IPS-NIHi7 (cell line): ENCODE measurements around the gene MAPK8IP3.

Experiments
- DNase-seq: peaks from one replicate; pipeline ENCODE4 v3.0.0; 2012; ENCODE audit warnings: mixed read lengths; ENCODE audit errors: extremely low spot score

MAPK8IP3 gene

GRCh38 chr16:1705688-1706385, at the start of gene MAPK8IP3:
TSS of gene MAPK8IP3 (plus strand) at chr16:1706195. CDS start at chr16:1706340, 145 bp downstream.
- DNase-seq, result peak; percentile 98

GRCh38 chr16:1656808-1657617, 49.0 kb upstream of the MAPK8IP3 start:
- no peak for DNase-seq

GRCh38 chr16:1657841-1658240, 48.2 kb upstream of the MAPK8IP3 start:
- DNase-seq, result no peak

GRCh38 chr16:1659031-1659430, 47.0 kb upstream of the MAPK8IP3 start:
- DNase-seq, result no peak

- DNase-seq, result no peak
Observed at GRCh38 chr16:1661826-1662225, 44.2 kb upstream of the MAPK8IP3 start.

DNA sequence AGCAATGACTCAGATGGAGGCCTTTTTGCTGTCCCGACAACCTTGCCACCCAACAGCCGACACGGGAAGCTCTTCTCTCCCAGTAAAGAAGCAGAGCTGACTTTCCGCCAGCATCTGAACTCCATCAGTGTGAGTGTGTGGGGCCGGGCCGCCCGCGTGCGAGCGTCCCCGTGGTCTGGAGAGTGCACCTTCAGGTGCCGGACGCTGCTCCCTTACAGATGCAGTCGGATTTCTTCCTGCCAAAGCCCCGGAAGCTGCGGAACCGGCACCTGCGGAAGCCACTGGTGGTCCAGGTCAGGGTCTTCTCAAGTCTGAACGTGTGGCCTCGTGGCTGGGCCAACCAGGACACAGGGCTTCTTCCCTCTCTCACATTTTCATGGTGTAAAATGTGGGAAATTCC, 43.5 kb upstream of the MAPK8IP3 start:
- DNase-seq, result no peak

GRCh38 chr16:1665829-1666228, 40.2 kb upstream of the MAPK8IP3 start:
- no peak for DNase-seq

DNA sequence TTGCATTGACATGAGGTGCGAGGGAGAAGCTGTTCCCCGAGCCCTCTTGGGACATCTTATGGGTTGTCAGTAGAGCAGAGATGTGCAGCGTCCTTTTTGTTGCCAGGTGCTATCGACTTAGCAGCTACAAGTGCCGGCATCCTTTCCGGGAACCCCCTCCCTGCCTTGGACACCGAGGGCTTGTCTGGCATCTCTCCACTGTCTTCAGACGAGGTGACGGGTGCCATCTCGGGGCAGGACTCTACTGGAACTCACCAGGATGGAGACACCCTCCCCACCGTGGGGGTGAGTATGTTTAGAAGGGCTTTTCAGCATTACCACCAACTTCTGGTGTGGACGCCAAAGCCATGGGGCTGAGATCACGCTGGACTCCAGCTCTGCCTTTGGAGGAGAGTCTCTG, 39.7 kb upstream of the MAPK8IP3 start:
- DNase-seq, result no peak

GRCh38 chr16:1667271-1667670, 38.7 kb upstream of the MAPK8IP3 start:
- DNase-seq, result no peak

DNA sequence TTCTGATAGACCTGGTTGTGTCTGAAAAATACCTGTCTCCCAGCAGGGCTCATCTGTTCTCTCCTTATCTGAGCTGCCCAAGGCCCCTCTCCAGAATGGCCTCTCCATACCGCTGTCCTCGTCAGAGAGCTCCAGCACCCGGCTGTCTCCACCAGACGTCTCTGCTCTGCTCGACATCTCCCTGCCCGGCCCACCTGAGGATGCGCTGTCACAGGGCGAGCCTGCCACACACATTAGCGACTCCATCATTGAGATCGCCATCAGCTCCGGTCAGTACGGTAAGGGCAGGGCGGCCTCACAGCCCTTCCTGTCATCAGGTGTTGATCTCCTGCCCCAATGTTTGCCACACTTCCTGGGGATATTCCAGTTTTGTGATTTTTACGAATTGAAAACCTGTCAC, 38.1 kb upstream of the MAPK8IP3 start:
- DNase-seq, result no peak

- DNase-seq, result no peak
Observed at GRCh38 chr16:1668612-1669319, 37.2 kb upstream of the MAPK8IP3 start.

DNA sequence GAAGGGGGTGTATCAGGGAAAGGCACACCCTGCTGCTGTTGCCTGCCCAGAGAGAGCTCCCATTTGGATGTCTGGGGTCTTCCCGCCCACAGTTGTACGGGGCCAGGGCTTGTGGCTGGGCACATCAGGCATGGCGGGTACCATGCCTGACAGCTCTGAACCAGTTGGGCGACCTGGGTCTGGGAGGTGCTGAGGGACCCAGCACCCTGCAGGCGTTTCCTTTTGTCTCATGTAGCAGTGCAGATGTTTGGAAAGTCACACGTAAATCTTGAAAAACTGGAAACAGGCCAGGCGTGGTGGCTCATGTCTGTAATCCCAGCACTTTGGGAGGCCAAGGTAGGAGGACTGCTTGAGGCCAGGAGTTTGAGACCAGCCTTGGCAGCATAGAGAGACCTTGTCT, 36.3 kb upstream of the MAPK8IP3 start:
- DNase-seq, result no peak

DNA sequence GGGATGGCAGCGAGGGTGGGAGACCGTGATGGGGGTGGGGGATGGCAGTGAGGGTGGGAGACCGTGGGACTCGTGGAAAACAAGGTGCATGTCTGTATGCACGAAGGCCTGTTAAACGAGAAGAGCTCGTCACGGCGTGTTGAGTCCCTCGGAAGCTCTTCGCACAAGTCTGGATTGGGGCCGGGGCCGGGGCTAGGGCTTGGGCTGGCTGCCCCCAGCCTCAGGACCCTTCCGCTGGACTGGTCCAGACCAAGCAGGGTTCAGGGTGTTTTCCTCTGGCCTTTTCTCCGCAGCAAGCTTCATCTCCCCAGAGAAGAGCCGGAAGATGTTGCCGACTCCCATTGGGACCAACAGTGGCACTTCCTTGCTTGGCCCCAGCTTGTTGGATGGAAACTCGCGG, 35.6 kb upstream of the MAPK8IP3 start:
- no peak for DNase-seq

DNA sequence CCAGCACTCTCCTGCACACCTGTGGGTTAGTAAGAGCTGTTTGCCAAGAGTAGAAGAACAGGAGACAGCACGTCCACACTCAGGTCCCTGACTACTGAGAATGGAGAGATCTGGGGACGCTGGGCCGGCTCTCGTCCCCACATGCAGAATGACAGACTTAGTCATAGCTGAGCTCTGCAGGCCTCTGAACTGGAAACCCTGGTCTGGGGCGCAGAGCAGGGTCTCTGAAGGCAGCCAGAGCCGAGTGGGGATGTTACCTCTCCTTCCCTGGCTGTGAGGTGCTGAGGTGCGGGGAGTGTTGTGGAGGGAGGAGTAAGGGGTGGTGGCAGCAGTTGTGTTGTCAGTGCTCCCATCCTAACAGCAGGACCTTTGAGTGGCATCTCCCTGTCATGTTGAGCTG, 35.1 kb upstream of the MAPK8IP3 start:
- no peak for DNase-seq

GRCh38 chr16:1673424-1674151, 32.4 kb upstream of the MAPK8IP3 start:
- DNase-seq, result no peak

GRCh38 chr16:1674306-1674705, 31.7 kb upstream of the MAPK8IP3 start:
- DNase-seq, result no peak

- no peak for DNase-seq
Observed at GRCh38 chr16:1674751-1675664, 31.0 kb upstream of the MAPK8IP3 start.

GRCh38 chr16:1676661-1677060, 29.3 kb upstream of the MAPK8IP3 start:
- no peak for DNase-seq

- no peak for DNase-seq
Observed at GRCh38 chr16:1677339-1677738, 28.7 kb upstream of the MAPK8IP3 start.

DNA sequence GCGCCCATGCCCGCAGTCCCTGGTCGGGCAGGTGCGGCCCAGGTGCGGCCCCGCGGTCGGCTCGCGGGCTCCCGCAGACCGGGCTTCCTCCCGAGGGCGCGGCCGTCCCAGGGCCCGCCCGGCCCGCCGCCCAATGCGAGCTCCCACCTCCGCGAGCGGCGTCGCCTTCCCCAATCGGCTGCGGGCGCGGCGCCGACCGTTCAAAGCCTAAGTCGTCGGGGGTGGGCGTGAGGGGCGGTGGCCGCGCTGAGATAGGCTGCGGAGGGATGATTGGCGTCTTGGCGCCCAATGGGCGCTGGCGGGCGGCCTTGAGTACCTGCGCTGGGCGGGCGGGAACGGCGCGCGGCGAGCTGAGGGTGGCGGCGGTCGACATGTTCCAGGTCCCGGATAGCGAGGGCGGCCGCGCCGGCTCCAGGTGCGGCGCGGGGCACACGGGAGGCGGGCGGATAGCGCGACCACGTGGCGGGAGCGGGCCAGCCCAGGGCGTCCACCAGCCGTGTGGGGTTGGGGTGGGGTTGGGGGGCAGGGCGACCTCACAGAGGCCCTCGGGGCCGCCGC, 28.0 kb upstream of the MAPK8IP3 start, which contains the start of gene JPT2:
Gene JPT2 (plus strand): TSS at position 338 of the 558 bp plus-strand sequence. CDS start 34 bp downstream, at position 372.
- DNase-seq, result peak; percentile 99
